Brain pericyte (primary cell): ENCODE measurements around the gene C6orf89.

Experiments used
- DNase-seq: peaks from one replicate; pipeline ENCODE4 v3.0.0-alpha.2; 2012; ENCODE audit warnings: low read depth, low spot score

The C6orf89 gene, protein sequence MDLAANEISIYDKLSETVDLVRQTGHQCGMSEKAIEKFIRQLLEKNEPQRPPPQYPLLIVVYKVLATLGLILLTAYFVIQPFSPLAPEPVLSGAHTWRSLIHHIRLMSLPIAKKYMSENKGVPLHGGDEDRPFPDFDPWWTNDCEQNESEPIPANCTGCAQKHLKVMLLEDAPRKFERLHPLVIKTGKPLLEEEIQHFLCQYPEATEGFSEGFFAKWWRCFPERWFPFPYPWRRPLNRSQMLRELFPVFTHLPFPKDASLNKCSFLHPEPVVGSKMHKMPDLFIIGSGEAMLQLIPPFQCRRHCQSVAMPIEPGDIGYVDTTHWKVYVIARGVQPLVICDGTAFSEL

DNA sequence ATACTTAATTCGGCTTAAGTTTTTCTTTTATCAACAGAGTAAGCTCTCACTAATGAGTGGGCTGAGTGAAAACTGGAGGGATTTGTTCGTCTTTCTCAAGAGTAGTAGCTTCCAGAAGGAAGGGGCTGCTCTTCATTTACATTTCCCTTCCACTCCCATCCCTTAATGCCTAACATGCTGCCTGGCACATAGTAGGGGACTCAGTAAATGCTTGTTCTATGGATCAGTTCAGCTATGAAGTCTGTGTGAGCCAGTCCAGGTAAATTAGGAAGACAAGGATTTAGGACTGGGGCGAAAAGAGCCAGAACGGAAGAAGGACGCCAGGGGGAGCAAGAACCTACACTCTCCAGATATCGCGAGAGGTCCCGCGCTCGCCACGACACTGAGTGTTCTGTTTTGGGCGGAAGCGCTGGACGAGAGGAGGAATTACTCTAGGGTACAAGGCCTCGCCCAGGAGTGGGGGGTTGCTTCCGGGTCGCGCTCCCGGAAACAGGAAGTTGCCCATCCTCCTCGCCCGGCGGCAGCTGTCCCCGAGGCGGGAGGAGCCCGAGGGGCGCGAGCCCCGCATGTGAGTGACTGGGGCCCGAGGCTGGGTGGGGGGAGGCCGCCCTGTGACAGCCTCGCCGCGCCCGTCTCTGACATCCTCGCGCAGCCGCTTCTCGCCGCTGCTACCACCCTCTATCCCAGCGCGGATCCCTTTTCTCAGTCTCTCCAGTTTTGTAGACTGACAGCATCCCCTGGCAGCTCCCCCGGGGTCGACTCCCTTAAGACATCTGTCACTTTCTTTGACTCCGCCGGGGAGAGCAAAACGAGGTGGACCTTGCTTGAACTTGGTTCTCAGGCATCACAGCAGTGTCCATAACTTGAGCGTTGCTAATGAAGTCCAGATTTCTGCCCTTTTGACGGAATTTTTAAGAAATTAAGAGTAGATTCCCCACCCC lies at the start of gene C6orf89:
C6orf89 (plus strand) TSS at position 492 of the 941 bp plus-strand sequence. CDS start 13,493 bp downstream, outside the sequence.
- peak; percentile 90 for DNase-seq

DNA sequence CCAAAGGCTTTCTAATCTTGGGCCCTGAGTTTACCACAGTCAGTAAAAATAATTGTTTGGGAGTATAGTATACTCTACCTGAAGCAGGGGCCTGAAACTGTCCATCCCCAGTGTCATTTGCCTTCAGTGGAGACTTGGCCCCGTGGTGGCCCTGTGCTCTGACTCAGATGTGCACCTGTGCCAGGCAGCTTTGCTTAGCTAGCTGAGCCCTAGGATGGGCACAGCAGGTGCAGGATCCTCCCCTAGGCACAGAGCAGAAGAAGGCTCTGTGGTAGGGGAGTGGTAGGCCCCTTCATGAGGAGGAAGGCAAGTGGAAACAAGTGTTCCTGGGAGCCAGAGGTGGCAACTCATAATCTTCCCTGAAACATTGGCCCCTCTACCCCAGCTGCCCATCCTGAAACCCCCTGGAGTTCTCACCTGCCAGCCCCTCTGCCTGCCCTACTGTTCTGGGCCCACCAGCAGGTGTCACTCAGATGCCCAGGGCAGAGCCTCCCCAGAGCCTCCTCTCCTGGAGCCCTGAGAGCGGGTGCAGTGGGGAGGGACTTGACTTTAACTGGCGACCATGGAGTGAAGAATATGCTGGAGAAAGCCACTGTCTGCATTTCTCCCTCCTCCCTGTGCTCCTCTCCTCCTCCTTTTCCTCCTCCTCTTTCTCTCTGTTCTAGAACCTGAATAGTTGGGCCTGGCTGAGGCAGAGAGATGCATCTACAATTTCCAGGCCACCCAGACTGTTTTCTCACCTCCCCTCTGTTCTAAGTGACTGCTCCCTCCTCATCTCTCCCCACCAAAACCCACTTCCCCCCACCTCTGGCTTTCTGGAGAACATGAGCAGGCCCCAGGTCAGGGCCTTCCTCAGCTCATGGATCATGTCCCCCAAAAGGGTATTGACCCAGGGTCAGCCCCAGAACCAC lies 49.4 kb upstream of the C6orf89 start:
- DNase-seq, result no peak

DNA sequence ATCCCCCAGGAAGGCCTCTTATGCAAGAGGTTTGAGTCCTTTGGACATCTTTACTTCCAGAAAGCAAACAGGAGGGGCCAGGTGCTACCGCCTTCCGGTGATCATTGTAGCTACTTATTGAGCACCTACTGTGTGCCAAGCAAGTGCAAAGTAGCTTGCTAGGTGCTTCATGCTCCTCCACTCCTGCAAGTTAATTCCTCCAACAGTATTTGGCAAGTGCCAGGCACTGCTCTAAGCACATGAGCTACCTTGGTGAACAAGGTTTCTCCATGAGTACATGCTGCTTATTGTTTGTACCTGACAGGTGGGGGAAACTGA lies 48.8 kb upstream of the C6orf89 start:
- no peak for DNase-seq

DNA sequence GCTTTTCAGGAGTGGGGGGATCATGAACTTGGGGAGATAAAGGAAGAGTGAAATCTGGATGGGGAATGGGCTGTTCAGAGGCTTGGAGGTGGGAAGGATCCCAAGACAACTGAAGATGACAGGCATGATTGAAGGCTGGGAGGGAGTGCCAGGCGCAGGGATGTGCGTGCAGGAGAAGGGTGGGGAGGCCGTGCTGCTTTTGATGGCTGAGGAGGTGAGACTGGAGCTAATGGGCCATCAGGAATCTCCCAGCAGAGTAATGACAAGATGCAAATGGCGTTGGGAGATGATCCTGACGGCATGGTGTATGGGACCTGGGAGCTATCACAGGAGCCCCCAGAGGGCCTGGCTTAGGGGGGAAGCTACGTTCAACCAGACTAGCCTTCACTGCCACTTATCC lies 48.1 kb upstream of the C6orf89 start:
- DNase-seq, result no peak

DNA sequence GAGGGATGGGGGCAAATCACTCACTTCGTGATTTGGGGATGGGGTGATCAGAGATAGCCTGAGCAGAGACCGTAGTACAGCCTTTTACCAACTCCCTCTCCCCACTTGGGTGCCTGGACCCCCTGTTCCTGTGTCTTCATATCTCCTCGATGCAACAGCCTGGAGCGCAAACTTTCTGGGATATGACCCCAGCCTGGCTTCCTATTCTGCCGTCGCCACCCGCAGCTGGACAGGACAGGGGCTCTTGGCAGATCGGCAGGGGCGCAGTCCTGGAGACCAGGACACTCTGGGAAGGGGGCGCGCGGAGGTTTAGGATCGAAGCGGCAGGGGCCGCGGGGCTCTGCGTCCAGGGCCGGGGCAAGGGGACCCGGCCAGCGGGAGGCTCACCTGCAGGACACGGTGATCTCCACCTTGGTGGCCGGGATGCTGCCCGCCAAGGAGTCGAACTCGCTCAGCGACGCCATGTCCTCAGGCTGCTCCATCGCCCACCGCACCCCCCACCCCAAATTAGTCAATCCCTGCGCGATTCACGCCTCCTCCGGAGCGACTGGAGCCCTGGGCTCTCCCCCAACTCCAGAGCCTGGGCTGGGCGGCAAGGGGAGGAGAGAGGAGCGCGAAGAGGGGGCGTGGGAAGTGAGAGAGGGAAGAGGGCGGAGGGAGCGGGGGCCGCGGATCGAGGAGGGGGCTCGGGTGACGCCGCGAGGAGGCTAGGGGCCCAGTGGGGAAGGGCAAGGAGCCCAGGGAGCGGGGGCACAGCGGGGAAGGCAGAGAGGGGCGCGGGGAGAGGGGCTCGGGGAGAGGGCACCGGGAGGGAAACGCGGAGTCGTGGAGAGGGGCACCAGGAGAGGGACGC lies 46.6 kb upstream of the C6orf89 start, which contains the start of gene CPNE5:
CPNE5 (minus strand) TSS at position 549 of the 853 bp plus-strand sequence; CDS start at position 482, 67 bp downstream.
- DNase-seq, result no peak

DNA sequence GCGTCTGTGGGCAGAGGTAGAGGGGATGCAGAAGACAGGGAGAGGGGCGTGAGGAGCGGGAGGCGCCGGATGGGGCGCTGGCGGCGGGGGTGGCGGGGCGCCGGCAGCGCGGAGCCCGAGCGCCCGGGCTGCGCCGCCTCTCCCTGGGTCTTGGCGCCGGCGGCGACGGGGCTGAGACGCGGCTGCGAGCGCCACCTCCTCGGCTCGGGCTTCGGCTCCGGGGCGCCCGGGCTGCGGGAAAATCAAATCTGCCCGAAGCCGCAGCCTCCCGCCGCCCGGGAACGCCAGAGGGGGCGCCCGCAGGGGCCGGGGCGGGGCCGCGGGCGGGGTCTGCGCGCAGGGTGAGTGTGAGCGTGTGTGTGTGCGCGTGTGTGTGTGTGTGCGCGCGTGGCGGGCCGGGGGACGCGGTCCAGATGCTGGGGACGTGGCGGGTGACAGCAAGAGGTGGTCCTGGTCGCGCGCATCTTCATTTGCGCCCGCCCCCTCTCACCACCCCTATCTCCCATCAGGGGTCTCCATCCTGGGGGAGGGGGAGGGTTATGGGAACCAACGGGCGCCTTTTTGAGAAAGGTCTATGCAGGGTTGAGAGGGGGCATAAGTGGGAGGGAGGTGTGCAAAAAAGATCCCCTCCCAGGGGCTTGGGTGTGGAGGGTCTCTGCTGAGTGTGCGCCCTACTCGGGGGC lies 45.9 kb upstream of the C6orf89 start:
- DNase-seq, result no peak

DNA sequence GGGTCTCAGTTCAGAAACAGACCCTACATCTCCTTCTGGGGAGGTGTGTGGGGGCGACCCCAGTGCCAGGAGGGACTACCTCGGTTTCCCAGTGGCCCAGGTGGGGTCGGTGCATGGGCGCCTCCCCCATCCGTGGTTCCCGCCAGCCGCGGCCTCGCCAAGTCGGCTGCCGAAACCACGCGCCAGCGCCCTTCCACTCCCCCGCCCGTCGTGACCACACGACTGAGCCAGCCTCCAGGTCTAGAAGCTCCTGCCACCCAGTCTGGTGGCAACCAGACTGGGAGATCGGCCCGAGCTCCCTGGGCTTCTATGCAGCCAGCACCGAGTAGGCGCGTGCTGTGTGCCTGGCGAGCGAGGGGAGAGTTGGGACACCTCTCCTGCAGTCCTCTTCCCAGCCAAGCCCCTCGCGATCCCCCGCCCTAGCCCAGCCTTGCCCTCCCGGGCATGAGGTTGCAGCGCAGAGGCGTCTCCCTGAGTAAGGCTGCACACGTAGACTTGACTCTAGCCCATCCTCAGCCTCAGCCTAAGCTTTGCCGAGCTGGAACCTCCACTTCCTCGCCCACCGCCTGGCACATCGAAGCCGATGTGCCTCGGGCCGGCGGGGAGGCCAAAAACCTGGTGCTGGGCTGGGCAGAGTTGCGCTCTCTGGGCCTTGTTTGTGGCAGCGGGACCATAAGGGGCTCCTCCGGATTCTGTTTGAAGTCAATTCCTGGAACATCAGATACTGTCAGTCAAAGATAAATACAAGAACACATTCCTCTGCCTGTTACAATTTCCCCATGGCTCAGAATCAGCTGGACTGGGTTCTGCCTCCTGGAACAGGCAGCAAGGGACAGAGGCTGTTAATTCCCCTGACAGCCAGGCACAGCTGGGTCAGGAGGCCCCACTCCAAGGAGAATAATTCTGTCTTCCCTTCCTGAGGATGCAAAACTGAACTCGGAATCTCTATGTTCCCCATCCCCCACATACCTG lies 45.0 kb upstream of the C6orf89 start:
- DNase-seq, result no peak

DNA sequence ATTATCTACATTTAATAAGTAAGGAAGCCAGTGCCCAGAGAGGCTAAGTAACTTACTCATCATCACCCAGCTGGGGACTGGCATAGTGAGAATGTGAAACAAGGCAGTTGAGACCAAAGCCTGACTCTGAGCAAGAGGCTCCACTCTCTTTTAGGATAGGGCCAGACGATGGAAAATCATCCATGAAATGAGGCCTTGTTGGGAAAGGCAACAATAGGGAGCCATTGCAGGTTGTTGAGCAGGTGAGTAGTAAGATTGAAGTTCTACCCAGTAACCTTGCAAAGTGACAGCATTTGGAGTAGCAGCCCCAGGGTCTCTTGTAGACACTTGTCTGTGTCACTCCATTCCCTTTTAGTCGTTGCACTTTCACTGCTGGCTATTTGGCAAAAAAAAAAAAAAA lies 44.0 kb upstream of the C6orf89 start:
- DNase-seq, result no peak

DNA sequence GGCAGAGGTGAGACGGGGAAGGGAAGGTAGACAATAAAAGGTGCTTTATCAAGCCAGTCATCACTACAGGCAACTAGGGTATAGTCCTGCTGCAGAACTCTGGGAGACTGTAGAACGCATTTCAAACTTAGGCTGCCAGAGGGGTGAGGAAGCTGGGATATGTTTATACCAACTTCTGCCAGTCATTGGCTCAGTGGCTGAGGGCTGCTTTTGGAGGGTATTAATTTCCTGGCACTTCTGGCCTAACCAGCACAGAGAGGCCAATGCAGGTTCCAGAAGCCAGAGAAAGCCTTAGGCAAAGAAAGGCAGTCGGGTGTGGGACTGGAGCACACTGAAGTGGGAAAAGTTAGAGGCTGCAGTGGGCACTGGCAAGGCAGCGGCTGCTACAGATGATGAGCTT lies 42.6 kb upstream of the C6orf89 start:
- no peak for DNase-seq

DNA sequence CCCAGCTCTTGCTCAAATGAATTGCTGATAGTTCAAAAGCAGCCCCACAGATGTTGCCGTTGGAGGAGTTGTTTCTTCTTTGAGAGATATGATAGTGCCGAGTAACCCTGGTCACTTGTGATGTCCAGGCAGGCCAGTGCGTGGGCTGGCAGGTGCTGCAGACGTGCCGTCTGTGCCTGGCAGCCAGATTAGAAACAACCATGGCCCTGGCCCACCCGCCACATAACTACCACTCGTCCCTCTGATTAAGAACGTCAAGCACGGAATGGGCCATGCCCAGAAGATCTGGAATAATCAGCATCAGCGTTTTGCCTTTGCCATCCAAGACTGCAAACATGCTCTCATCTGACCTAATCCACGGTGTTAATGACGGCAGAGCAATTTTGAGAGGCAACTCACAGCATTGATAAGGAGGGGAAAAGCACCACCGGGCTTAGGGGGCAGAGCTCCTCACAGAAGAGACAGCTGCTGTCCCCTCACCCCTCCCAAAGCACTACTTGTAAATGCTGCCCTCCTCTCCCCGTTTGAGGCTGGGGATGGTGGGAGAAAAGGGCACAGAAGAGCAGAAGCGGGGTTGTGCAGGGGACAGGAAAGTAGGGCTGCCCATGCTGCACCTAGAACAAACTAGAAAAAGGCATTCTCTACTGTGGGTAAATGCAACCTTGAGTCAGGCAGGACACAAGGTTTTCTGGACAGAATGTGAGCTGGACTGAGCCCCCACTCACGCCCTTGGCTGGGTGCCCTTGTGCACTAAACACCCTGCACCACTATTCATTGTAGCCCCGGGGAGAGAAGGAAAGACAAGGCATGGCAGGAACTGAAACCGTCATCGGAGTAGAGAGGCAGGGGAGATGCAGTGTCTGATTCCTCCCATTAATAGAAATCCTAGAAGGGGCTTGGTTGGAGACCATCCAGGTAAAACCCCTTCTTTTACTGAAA lies 41.3 kb upstream of the C6orf89 start:
- no peak for DNase-seq

DNA sequence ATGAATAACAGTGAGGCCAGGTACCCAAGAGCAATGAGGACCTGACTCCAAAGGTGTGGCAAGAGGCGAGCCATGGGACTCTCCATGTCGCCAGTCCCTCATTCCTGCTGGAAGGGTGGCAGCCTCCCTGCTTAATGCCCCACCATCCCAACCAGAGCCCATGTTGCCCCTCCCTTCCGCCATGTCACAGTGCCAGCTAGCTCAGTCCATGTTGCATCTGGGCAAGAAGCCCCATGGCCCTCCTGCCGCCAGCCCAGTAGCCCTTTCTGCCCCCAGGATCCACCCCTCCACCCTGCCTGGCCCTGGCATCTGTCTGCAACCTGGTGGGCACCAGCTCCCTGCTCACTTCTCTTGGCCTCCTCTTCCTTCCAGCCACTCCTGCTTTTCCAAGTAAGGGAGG lies 40.5 kb upstream of the C6orf89 start:
- DNase-seq, result no peak

DNA sequence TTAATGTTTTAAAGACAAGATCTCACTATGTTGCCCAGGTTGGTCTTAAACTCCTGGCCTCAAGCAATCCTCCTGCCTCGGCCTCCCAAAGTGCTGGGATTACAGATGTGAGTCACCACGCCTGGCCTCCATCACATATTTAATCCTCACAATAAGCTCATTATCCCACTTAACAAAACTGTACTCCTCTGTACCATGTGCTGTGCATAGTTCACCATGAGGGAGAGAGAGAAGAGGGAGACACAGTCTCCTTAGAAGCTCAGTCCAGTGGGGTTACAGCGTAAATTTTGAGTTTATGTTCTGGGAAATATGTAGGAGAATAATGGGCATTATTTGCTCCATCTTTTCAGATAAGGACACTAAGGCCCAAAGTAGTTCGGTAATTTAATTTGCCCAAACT lies 38.6 kb upstream of the C6orf89 start:
- DNase-seq, result no peak

DNA sequence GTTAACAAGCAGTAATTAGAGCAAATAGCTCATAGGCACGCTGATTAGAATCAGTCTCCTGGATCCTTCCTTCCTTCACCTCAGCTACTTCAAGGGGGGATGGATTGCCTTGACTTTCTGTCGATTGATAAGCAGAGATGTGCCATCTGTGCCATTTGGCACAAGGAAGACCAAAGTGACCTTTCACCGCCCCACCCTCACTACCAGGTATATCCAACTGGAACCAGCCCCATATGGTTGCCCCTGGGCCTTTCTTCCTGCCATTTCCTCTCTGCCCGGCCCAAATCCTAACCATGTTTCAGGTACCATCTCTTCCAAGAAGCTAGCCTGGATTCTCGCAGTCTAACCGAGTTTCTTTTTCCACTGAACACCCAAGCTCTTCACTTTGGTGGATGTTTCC lies 37.8 kb upstream of the C6orf89 start:
- no peak for DNase-seq

DNA sequence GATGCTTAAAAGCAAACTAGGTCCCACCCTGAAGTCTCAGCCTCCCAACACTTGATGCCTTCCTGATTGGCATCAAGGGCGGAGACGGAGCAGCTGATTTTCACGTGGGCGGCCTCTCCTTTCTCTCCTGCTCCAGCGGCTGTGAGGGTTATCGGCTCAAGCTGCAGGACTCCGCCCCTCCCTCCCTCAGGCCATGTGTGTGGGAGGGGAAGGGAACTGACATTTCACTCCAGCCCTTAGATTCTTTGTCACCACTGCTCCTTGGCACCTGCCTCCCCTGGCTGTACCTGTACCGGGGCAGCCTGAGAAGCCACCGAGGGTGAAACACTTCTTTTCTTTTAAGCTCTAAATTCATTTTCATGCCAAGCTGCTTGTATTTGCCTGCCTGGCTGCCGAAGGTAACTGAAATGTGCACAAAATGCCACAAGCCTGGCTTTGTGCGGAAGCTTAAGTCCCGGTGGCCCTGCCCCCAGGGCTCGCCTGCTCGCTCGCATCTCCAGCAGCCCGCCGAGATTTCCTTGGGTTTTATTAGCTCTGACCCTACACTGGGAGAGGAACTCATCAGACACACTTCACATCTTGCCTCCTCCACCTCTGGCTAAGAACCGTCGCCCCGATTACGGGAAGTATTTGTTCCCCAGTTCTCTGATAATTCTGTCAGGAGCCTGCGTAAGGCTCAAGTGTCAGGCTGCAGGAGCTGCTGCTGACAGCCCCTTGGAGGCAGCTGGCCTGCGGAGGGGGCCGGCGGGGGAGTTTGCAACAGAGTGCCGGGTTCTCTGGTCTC lies 36.9 kb upstream of the C6orf89 start:
- no peak for DNase-seq

DNA sequence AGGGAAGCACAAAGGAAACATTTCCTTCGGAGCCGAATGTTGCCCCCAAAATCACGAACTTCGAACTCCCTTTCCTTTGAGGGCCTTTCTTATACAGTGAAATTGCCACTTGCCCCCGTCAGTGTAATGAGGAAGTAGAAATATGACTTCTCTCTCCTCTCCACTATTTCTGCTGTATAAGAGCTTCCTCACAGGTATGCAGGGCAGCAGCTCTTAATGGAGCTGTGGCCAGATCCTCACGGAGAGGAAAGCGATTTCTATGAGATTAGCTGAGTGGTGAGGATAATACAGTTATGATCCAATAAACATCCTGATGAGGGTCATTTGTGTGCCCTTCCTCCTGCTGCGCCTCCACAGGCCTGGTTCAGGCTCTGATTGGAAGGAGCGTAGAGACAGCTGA lies 35.7 kb upstream of the C6orf89 start:
- no peak for DNase-seq

DNA sequence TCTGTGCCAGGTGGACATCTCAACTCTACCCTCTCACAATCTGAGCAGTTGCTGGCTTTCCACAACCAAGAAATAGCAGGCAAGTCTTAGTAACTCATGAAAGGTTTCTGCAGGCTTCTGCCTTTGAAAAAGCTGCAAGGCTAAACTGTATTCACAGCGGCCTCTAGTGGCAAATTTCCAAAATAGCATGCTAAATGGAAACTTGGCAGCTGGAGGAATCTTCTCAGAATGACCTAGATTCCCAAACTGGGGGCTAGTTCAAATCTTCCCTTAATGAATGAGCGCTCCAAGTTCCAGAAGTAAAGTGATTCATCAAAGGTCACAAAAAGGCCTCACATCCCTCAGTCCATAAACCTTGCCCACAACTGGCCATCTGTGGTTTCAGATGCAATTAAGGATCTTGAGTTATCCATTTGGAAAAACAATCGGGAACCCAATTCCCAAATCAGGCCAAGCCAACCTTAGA lies 34.6 kb upstream of the C6orf89 start:
- no peak for DNase-seq

DNA sequence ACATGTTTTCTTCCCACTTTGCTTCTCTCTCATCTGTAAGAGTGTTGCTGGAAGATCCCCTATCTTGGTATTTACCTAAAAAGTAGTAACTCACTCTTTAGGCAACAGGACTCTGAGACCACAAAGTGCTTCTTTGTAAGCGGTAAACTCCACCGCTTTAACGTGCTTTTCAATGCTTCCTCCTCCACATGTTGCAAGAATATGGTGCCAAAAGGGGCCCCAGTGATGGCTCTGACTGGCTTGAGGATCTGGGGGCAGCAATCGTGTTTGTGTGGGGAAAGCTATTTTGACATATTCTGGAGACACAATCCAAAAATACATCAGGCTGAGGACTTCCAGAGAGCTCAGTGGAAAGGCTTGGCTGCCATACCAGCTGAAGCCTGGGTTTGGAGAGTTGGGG lies 34.1 kb upstream of the C6orf89 start:
- no peak for DNase-seq
